ENCODE data around the gene DAPK1.

Gene DAPK1

GRCh38 chr9:87567983-87568382, 70.3 kb downstream of the DAPK1 start:
- DNase-seq (ENCODE audit: low read depth in 2 of 3, low spot score in 2 of 3): no peak

DNA sequence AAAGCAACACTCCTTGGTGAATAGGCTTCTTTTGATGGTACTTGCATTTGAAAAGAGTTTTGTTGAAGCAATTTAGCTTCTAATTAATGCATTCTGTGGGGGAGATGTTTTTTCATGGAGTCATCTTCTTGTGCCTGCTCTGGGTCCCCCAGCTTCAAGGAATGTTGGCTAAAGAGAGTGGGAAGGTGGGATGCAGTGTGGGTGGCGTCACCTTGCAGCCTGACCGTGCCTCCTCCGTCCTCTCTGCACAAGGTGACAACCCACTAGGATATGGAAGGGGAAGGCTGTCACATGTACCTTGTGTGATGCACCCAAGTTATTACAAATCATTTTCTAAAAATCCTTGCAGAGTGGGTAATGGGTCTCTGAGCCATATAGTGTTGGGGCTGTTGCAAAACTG, 70.7 kb downstream of the DAPK1 start:
- no peak for DNase-seq (ENCODE audit: low read depth in 2 of 3, low spot score in 2 of 3)

DNA sequence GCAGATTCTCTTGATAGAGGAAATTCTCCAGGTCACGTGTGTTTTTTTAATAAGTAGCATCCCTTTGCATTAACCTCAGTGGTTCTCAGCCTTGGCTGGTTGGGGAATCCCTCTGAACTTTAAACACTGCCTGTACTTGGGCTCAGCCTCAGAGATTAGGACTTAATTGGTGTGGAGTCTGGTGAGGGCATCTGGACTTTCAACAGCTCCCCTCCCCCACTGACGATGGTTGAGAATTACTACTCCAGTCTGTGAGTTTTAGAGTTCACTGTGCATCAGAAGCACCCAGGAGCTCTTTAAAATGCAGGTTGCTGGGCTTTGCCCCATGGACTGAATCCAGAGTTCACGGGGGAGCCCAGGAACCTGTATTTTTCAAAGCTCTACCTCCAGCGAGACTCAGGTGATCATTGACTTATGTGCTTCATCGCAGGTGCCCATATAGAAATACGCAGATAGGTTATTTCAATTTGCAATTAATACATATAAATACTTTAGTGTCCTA, 71.4 kb downstream of the DAPK1 start:
- no peak for DNase-seq (ENCODE audit: low read depth in 2 of 3, low spot score in 2 of 3)

GRCh38 chr9:87569518-87569917, 71.9 kb downstream of the DAPK1 start:
- DNase-seq (ENCODE audit: low read depth in 2 of 3, low spot score in 2 of 3): no peak

DNA sequence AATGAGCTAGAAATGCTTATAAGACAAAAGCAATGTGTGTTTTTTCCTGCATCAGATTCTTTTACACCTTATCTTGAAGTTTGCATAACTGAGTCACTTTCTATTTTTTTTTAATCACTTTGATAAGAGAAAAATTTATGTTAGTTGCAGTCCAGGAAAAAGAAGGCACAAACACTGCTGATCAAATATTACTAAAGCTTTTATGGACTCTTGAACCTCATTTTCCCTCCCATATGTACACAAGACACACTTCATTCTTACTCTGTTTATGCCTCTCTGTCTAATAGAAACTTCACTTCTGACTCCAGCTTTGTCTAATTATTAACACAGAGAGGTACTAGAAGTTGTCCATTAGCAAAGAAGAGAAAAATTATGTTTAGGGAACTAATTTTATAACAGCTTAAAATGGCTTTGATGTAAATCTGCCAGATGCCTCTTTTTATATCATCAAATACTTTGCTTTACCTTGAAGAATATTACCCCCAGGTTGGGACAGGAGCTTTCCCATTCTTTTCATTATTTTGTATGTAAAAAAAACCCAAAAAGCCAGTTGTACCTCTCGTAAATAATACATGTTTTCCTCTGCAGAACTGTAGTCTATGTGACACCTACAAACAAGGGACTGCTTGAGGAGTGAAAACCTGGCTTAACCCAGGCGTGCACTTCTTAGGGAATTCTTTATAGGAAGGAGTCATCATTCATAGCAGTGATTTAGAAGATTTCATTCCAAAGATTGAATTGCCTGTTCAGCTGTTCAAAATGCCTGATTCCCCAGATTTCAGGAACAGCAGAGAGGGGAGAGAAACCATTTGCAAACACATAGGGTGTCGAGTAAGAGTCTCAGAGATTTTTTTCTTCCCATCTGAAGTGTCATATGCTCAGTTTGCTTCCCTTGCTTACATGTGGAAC, 72.6 kb downstream of the DAPK1 start:
- no peak for DNase-seq (ENCODE audit: low read depth in 2 of 3, low spot score in 2 of 3)

GRCh38 chr9:87572719-87573118, 75.1 kb downstream of the DAPK1 start:
- no peak for DNase-seq (ENCODE audit: low read depth in 2 of 3, low spot score in 2 of 3)

DNA sequence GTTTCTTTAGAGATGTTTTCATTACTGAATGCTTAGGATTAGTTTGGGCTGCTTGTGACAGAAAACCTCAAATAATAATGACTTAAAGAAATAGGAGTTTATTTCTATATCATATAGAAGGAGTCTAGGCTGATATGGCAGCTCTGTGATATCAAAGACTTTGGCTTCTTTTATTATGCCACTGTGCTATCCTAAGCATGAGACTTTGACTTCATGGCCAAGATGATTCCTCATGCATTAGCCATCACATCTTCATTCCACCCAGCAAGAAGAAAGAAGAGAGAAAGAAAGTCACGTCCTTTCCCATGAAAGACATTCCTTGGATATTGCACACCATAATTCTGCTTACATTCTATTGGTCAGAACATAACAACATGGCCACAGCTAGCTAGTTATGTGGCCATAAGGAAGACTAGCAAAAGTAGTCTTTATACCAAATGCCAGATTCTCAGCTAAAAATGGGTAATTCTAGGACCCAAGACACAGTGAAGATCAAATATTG, 76.2 kb downstream of the DAPK1 start:
- no peak for DNase-seq (ENCODE audit: low read depth in 2 of 3, low spot score in 2 of 3)

GRCh38 chr9:87577746-87578145, 80.1 kb downstream of the DAPK1 start:
- no peak for DNase-seq (ENCODE audit: low read depth in 2 of 3, low spot score in 2 of 3)

- DNase-seq (ENCODE audit: low read depth in 2 of 3, low spot score in 2 of 3): no peak
These were observed 81.0 kb downstream of the DAPK1 start for GRCh38 chr9:87578625-87579024.

DNA sequence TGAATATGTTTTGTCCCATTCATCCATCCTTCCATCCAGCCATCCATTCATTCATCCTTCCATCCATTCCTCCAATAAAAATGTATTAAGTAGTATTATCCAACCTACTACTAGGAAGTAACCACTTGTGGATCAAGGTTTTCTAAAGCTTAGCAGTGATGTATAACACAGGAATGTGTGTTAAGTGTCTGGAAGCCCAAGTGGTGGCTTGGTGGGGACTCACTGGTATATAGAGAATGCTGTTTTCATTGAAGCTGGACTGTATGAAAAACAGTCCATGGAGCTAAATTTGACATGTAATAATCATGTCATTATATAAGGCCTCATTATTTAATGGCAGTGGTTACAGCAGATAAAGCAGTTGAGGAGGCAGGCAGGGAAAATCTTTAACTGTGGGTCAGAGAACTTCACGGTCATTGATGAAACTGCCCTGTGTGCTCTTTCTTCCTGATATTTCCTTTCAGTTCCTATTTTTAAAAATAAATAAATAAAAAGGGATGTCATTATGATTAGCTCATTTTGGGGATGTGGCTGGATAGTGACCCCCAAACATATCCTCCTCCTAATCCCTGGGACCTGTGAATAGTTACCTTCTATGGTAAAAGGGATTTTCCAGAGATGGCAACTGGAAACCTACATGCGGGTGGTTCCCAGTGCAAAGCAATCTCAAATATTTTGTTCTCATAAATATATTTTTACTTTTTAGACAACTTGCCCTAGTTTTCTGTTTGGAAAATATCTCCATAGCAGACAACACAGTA, 82.3 kb downstream of the DAPK1 start:
- DNase-seq (ENCODE audit: low read depth in 2 of 3, low spot score in 2 of 3): no peak

GRCh38 chr9:87580941-87581438, 83.3 kb downstream of the DAPK1 start:
- no peak for DNase-seq (ENCODE audit: low read depth in 2 of 3, low spot score in 2 of 3)

DNA sequence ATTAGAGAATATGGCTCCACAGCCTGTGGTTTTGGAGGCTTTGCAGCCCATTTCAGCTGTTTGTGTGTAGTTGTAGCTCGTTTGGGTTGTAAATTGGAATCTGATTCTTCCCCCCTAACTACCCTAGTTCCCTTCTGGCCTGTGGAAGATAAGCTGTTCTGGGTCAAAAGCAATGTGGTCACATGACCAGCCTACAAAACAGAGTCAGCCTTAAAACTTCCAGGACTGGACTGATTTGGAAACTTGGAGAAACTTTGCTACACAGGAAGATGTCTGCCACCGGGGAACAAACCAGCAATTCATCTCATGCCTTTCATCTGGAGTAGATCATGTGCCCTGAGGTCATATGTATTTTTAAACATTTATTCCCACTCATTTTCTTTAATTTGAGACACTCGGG, 83.8 kb downstream of the DAPK1 start:
- DNase-seq (ENCODE audit: low read depth in 2 of 3, low spot score in 2 of 3): no peak

- no peak for DNase-seq (ENCODE audit: low read depth in 2 of 3, low spot score in 2 of 3)
These were observed 84.4 kb downstream of the DAPK1 start for GRCh38 chr9:87581949-87582637.

DNA sequence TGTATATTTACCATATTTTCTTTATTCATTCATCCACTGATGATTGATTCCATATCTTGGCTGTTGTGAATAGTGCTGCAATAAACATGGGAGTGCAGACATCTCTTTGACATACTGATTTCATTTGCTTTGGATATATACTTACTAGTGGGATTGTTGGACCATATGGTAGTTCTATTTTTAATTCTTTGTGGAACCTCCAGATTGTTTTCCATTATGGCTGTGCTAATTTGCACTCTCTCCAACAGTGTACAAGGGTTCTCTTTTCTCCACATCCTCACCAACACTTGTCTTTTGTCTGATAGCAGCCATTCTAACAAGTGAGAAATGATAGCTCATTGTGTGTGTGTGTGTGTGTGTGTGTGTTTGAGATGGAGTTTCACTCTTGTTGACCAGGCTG, 86.7 kb downstream of the DAPK1 start:
- no peak for DNase-seq (ENCODE audit: low read depth in 2 of 3, low spot score in 2 of 3)

DNA sequence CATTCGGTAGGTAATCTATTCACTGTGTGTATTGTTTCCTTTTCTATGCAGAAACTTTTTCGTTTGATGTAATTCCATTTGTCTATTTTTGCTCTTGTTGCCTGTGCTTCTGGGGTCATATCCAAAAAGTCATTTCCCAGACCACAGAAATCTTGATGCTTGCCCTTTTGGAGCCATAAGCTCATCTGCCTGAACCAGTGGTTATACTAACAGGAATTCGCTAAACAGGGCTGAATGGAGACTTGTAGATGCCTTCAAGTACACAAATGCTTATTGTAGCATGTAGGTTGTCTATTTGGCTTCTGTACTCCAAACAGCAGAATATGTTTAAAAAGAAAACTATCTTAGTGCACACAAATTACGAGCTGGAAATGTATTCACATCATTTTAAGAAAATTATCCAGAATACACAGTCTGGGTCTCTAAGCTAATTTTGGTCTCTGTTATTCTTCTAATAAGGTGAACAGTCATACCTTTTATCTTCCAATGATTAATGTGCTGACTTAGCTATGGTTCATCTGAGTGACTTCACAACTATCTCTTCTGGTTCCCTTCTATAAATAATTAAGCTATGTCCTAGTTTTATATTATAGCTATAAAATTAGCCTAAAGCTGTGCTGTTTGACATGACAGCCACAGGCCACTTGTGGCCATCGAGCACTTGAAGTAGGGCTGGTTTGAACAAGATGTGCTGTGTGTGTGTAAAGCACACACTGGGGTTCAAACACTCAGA, 87.6 kb downstream of the DAPK1 start:
- no peak for DNase-seq (ENCODE audit: low read depth in 2 of 3, low spot score in 2 of 3)

- DNase-seq (ENCODE audit: low read depth in 2 of 3, low spot score in 2 of 3): no peak
These were observed 89.2 kb downstream of the DAPK1 start for GRCh38 chr9:87586731-87587355.

DNA sequence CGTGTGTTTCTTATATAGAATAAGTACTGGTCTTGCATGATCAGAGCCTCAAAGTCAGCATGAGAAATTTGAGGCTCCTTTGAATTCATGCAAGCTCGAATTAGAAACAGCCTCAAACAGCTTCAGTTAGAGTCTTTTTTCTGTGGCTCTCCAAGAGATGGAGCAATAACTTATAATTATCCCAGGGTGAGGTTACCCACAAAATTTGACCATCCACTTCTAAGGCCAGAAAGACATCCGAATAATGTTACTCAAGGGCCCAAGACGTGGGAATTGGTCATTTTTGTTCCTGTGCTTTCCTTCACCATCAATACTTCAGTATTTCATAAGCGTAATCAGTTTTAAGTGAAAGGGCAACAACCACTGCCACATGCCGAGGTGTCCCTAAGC, 89.7 kb downstream of the DAPK1 start:
- DNase-seq (ENCODE audit: low read depth in 2 of 3, low spot score in 2 of 3): no peak

DNA sequence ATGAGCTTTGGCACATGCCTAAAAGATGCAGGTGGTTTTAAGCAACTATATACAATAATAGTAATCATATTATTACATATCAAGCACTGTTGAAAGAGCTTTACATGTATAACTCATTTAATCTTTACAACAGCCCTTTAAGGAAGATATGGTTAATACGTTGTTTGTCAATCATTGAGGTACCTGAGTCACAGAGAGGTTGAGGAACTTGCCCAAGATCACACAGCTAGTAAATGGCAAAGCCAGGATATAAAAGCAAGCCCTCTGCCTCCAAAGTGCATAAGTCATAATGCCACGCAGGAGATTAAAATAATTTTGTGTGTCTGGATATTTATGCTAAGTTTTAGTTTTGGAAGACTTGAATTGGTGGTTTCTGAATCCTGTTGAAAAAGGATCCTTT, 90.2 kb downstream of the DAPK1 start:
- no peak for DNase-seq (ENCODE audit: low read depth in 2 of 3, low spot score in 2 of 3)

GRCh38 chr9:87588339-87588738, 90.7 kb downstream of the DAPK1 start:
- DNase-seq (ENCODE audit: low read depth in 2 of 3, low spot score in 2 of 3): no peak

- no peak for DNase-seq (ENCODE audit: low read depth in 2 of 3, low spot score in 2 of 3)
These were observed 93.3 kb downstream of the DAPK1 start for GRCh38 chr9:87590996-87591395.
